Psoas muscle (tissue), 8 donors: Measurements from ENCODE around the gene ZNF487. TPM values are rescaled to one million over a fixed set of nuclear protein-coding genes. Genes with fewer than 3 reads are reported as not detected.

Experiments used
- ATAC-seq, 4 donors: fragments of 200-7000 bp; cut with Tn5 transposase; one replicate each; pipeline ENCODE4 v1.9.1; 2020; ENCODE audit warnings: moderate library complexity in 3 of 4, mild to moderate bottlenecking in 2 of 4
- DNase-seq, 2 donors: peaks; one replicate each; pipeline ENCODE4 v3.0.0-alpha.2; 2020
- H3K27ac ChIP-seq: fragments of 200-600 bp; one replicate; pipeline ENCODE4 v1.8.0; 2022
- H3K27me3 ChIP-seq, 3 donors: fragments of 200-600 bp in 1 of 3; one replicate each; pipeline versions ENCODE4 v1.6.1 to v1.8.0; 2013 to 2022; ENCODE audit warnings: low read length in 2 of 3, mild to moderate bottlenecking in 2 of 3, moderate library complexity in 1 of 3; ENCODE audit not compliant: insufficient read depth in 3 of 3
- H3K36me3 ChIP-seq, 2 donors: fragments of 200-600 bp in 1 of 2; one replicate each; pipeline versions ENCODE4 v1.6.1 to v1.8.0; 2013 to 2022; ENCODE audit warnings: low read depth in 1 of 2, mild to moderate bottlenecking in 1 of 2, moderate library complexity in 1 of 2; ENCODE audit not compliant: insufficient read depth in 1 of 2
- H3K4me1 ChIP-seq: fragments of 200-600 bp; one replicate; pipeline ENCODE4 v1.8.0; 2022
- H3K4me3 ChIP-seq: fragments of 200-600 bp; one replicate; pipeline ENCODE4 v1.8.0; 2022; ENCODE audit warnings: mild to moderate bottlenecking
- H3K9me3 ChIP-seq: fragments of 200-600 bp; one replicate; pipeline ENCODE4 v1.8.0; 2022
- CTCF ChIP-seq: fragments of 200-600 bp; IDR thresholded peaks from one replicate; pipeline ENCODE4 v1.8.0; 2022; ENCODE audit warnings: antibody characterized with exemption
- WGBS, 3 donors: extraction: QIAGEN DNeasy Blood & Tissue Kit; methylation state at CpG; one replicate each; pipeline versions ENCODE4 v1.1.6 to v1.1.7; 2013; 5-methylcytosine and 5-hydroxymethylcytosine counted together
- intact Hi-C, 2 donors: fragments of 100-400 bp; cut with DNase I; formaldehyde crosslinking; loops; one replicate each; pipeline versions ENCODE4 v1.11.0 to v1.14.2; 2022
- polyA plus RNA-seq, 3 donors: library from polyadenylated mRNA; stranded (reverse); fragments of 200-250 nt; gene quantifications; one replicate each; pipeline ENCODE4 v1.2.3, GENCODE V29; 2013
- total RNA-seq, 4 donors: library from RNA; stranded (reverse); fragmentation: NEBNext Ultra II Directional in 2 of 4; extraction: Animal tissue kit (Norgen Biotek cat#: 25700) in 2 of 4; gene quantifications; one replicate each; pipeline versions ENCODE4 v1.2.1 to v1.2.4, GENCODE V29; 2021 to 2023
- donor health status: healthy with polysubstance abuse.
- donor health status: DM: no; HTN: no; CAD: no; lungs with moderate emphysema.
- donor health status: Bipolar disorder and iron deficiency.
- donor health status: healthy.
- donor health status: DM: yes; HTN: yes; CAD: no.
- donor health status: DM: no; HTN: no; CAD: no.
- donor health status: DM: no; HTN: no; CAD: no.
- donor health status: DM: yes; HTN: yes; CAD: no.

Gene ZNF487
- total and polyA plus RNA-seq, 7 donors = 1.2 to 9.8 (median 2.0) TPM

- intact Hi-C loops = loop anchor here in 1 of 2 donors (1.0 to 2.0 kb wide), 2 partner anchors 10 to 61 kb away; no protein-coding TSS in a partner anchor
- Histone ChIP-seq H3K4me1 (peaks cover 38% of the 10 kb centered on the region), H3K27ac (peak overlapping the region; percentile 99), H3K9me3 (no peaks in the 10 kb centered on the region), H3K36me3 (peaks cover 3 to 6% of the 10 kb centered on the region in 2 donors), H3K4me3 (peak overlapping the region; percentile 86), H3K27me3 (no peaks in the 10 kb centered on the region)
- ATAC-seq (peak; percentile 68 to 80 (median 76)), DNase-seq (peak; percentile 90 to 93)
- TF ChIP-seq CTCF = peak; percentile 21
- WGBS, 3 donors = 1 to 3% (median 3%) methylated on average over 55 to 56 of the region's 56 CpGs
These were observed 29.2 kb upstream of the ZNF487 start for GRCh38 chr10:43407576-43408330.

- intact Hi-C loops = no loop called here
- Histone ChIP-seq H3K4me1 (peaks cover 32% of the 10 kb centered on the region), H3K36me3 (peaks cover 0 to 4% of the 10 kb centered on the region in 2 donors), H3K27ac (peak overlapping the region; percentile 99), H3K27me3 (no peaks in the 10 kb centered on the region), H3K9me3 (no peaks in the 10 kb centered on the region), H3K4me3 (peak overlapping the region; percentile 86)
- TF ChIP-seq CTCF = no peak
- 2 to 3% (median 2%) methylated on average over 30 to 31 of the region's 31 CpGs for WGBS, 3 donors
- no peak for ATAC-seq
- DNase-seq = peak in 1 of 2 donors; percentile 58
These were observed 28.6 kb upstream of the ZNF487 start for GRCh38 chr10:43408331-43408709.

GRCh38 chr10:43408710-43409384, 28.1 kb upstream of the ZNF487 start, which contains the start of gene HNRNPF:
Gene HNRNPF (minus strand): TSS chr10:43409186. CDS start chr10:43387884, 21,302 bp downstream.
- WGBS, 3 donors = 0 to 1% (median 1%) methylated on average over 56 to 68 of the region's 68 CpGs
- peak; percentile 89 to 93 (median 92) for ATAC-seq
- TF ChIP-seq CTCF = no peak
- DNase-seq = peak; percentile 96 to 97
- no peaks in the 10 kb centered on the region for H3K27me3 ChIP-seq
- H3K9me3 ChIP-seq = no peaks in the 10 kb centered on the region
- intact Hi-C loops = no loop called here
- H3K4me1 ChIP-seq = peaks cover 27% of the 10 kb centered on the region
- H3K36me3 ChIP-seq = no peaks in the 10 kb centered on the region
- peak within 1 kb of the TSS; percentile 99 for H3K27ac ChIP-seq
- peak within 1 kb of the TSS; percentile 86 for H3K4me3 ChIP-seq

- Histone ChIP-seq H3K27ac (peak overlapping the region; percentile 99), H3K4me1 (peaks cover 20% of the 10 kb centered on the region), H3K4me3 (peak overlapping the region; percentile 86), H3K9me3 (no peaks in the 10 kb centered on the region), H3K27me3 (no peaks in the 10 kb centered on the region), H3K36me3 (no peaks in the 10 kb centered on the region)
- intact Hi-C loops = no loop called here
- no peak for TF ChIP-seq CTCF
- WGBS, 3 donors = 6 to 9% (median 7%) methylated on average over 45 to 46 of the region's 46 CpGs
- ATAC-seq (peak in 1 of 4 donors; percentile 4), DNase-seq (peak; percentile 58 to 62)
These were observed 27.4 kb upstream of the ZNF487 start for GRCh38 chr10:43409385-43410109.
